ENCODE results near the gene KRTAP2-4.
"Not testable (repeated sequence)": the region's sequence is repeated elsewhere in the genome, so short reads cannot be mapped to it uniquely, and the experiment has no call there.

KRTAP2-4 gene

GRCh38 chr17:41098481-41098880 lies 32.8 kb upstream of the KRTAP2-4 start:
- no peak for TF ChIP-seq CTCF (conservative IDR thresholded peaks at IDR 0.05; ENCODE audit: low read depth, low read length)
- no peak for DNase-seq (ENCODE audit: low read depth)

DNA sequence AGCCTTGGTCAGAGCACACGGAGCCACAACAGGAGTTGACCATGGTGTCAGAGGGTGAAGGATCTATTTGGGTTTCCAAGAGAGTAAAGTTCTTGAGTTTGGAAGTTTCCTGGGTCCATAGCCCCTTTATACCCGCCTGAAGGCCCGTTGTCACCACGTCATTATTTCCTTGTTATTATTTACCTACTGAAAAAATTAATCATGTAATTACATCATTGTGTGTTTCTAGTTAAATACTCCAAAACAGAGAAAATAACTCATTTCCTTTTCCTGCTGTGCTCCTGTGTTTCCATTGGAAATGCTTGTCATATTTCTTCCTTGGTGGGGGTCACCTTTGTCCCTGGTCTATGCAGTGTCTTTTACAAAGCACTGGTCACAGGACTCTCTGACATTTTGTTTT lies 32.4 kb upstream of the KRTAP2-4 start, which contains the start of gene KRTAP4-8:
KRTAP4-8 (minus strand) TSS at position 101 of the 400 bp plus-strand sequence; CDS start at position 43, 58 bp downstream.
- DNase-seq (ENCODE audit: low read depth): no peak
- TF ChIP-seq CTCF (conservative IDR thresholded peaks at IDR 0.05; ENCODE audit: low read depth, low read length): no peak
- H3K4me3 ChIP-seq (ENCODE audit: low read length): no peak within 1 kb of the TSS

More at GRCh38 chr17:41098481-41098880, 32.8 kb upstream of the KRTAP2-4 start:
- H3K4me3 ChIP-seq (ENCODE audit: low read length): no peak overlapping the region

DNA sequence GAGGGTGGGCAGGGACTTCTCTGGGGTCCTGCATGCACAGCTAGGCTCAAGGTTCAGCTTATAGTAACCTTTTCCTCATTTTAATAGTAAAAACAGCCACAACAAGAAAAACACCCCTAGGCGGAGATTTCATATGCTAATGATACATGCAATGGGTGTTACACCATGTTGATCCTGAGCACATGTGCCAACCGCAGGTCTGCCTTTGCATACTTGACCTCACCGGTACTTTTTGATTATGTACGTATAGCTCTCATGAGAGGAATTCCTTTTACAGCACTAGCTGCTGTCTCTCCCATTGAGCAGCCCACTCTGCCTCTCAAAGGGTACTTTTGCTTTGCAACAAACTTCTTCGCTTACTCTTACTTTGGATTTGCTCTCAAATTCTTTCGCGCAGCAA lies 30.4 kb upstream of the KRTAP2-4 start:
- no peak for TF ChIP-seq CTCF (conservative IDR thresholded peaks at IDR 0.05; ENCODE audit: low read depth, low read length)
- no peak overlapping the region for H3K4me3 ChIP-seq (ENCODE audit: low read length)
- no peak for DNase-seq (ENCODE audit: low read depth)

DNA sequence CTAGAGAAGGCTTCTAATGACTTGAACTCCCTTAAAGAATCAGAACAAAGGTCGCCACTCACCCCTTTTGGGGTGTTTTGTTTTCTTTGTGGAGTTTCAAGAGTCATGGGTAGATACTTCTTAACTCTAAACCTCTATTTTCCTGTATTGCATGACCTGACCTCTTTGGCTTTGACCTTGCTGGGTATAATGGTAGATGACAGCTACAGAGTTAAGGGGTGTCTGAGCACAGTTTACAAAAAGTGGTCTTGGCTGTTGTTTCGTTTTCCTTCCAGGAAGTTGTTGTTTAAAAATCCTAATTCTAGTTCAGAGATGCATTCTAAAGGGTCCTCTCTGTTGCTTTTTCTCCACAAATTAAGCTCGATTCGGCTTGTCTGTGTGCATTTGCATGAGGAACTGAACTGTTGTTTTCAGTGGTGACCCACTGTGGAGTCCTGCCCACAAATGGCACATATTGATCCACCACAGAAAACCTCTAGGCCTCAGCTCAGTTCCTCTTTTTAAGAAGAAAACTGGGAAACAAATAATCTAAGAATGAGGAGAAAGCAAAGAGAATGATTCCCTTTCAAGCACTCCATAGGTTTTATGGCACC lies 23.2 kb upstream of the KRTAP2-4 start:
- not testable (repeated sequence) for H3K4me3 ChIP-seq (ENCODE audit: low read length); DNase-seq (ENCODE audit: low read depth)

- not testable (repeated sequence) for DNase-seq (ENCODE audit: low read depth); H3K4me3 ChIP-seq (ENCODE audit: low read length)
Measured at GRCh38 chr17:41084100-41084856, 18.6 kb upstream of the KRTAP2-4 start, which contains the start of gene KRTAP4-7. KRTAP4-7 (plus strand) TSS chr17:41084150; CDS start chr17:41084207, 57 bp downstream.

DNA sequence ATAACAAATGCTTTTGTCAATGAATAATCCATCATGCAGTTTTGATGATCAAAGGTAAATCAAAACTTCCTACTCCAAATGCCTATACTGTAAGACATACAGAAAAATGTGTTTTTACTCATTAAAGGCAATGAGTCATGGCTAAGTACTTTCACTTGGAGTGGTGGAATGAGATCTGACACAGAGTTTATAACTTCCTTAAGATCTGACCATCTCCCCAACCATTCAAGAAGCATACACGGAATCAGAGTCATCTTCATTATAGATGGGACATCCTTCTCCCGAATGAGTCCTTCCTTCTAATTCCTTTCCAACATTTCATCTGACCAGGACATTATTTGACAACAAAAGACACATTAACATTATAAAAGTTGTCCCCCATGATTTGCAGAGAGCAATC lies 17.7 kb upstream of the KRTAP2-4 start:
- H3K4me3 ChIP-seq (ENCODE audit: low read length); DNase-seq (ENCODE audit: low read depth): not testable (repeated sequence)

DNA sequence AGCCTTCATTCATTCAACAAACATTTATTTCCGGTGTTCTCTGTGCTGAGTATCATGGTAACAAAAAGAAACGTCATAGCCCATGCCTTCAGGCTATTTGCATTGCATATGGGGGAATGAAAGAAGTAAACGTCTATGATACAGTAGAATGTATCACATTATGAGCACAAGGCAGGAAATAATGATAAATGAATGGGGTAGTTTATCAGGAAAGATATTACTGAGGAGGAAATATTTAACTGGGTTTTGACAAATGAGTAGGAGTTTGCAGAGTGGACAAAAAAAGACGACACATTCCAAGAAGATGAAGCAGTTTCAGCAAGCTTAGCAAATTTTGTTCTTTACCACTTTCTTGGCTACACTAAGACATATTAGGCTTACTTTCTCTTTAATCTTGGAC lies 16.9 kb upstream of the KRTAP2-4 start:
- no peak for DNase-seq (ENCODE audit: low read depth)
- TF ChIP-seq CTCF (conservative IDR thresholded peaks at IDR 0.05; ENCODE audit: low read depth, low read length): no peak
- no peak overlapping the region for H3K4me3 ChIP-seq (ENCODE audit: low read length)

DNA sequence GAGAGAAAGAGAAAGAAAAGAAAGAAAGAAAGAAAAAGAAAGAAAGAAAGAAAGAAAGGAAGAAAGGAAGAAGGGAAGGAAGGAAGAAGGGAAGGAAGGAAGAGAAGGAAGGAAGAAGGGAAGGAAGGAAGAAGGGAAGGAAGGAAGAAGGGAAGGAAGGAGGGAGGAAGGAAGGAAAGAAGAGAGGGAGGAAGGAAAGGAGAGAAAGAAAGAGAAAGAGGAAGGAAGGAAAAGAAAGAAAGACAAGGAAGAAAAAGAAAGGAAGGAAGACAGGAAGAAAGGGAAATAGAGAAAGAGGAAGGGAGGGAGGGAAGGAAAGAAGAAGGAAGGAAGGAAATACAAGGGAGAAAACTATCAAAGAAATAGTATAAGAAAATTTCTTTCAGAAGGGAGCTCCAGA lies 11.1 kb upstream of the KRTAP2-4 start:
- no peak overlapping the region for H3K4me3 ChIP-seq (ENCODE audit: low read length)
- DNase-seq (ENCODE audit: low read depth): no peak
- TF ChIP-seq CTCF (conservative IDR thresholded peaks at IDR 0.05; ENCODE audit: low read depth, low read length): no peak
